GM12872 (cell line): Measurements from ENCODE around the gene KCNH6.

Experiments
- TF ChIP-seq, protein P1 (sequence below): IDR thresholded peaks from 3 replicates; pipeline ENCODE4 v1.5.1; 2011; ENCODE audit warnings: low read depth, mild to moderate bottlenecking, low read length, moderate library complexity; ENCODE audit not compliant: insufficient read depth

Gene KCNH6

DNA sequence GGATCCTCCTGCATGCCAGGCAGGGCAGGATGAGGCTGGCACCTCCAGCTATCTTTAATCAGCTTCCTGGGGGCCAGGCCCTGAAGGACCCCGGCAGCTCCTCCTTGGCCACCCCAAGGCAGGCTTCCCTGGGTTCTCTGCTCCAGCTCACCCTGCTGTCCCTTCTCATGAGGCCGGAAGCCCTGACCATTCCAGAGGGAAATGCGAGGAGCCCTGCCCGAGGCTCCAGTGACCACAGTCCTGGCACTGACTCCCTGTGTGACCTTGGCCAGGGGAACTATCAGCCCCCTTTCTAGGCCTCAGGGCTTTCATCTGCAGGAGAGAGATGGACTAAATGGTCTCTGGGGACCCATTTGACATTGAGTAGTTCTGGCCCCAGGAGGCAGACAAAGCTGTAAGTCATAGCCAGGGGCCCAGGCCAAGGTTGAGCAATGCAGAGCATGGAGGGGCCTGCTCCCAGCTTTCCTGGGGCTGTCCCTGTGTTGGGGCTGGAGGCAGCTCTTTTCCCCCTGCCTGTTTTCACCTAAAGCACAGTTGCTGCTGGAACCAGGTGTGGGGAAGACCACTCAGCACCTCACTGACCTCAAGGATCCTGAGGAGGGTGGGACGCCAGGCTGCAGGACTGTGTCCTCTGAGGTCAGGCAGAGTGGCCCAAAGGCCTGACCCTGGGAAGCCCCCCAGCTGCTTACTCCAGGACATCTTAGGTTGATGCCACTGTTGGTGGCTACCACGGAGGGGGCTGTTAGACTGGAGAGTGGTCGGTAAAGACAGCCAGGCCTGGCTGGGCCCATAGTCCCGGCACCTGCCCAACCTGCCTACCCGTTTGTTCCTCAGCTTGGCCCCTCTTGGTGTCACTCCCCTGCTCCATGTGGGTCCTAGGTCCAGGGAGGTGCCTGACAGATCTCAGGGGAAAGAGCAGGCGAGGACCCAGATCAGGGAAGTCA, 8.1 kb downstream of the KCNH6 start:
- TF ChIP-seq, protein P1, sequence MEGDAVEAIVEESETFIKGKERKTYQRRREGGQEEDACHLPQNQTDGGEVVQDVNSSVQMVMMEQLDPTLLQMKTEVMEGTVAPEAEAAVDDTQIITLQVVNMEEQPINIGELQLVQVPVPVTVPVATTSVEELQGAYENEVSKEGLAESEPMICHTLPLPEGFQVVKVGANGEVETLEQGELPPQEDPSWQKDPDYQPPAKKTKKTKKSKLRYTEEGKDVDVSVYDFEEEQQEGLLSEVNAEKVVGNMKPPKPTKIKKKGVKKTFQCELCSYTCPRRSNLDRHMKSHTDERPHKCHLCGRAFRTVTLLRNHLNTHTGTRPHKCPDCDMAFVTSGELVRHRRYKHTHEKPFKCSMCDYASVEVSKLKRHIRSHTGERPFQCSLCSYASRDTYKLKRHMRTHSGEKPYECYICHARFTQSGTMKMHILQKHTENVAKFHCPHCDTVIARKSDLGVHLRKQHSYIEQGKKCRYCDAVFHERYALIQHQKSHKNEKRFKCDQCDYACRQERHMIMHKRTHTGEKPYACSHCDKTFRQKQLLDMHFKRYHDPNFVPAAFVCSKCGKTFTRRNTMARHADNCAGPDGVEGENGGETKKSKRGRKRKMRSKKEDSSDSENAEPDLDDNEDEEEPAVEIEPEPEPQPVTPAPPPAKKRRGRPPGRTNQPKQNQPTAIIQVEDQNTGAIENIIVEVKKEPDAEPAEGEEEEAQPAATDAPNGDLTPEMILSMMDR: no peak

DNA sequence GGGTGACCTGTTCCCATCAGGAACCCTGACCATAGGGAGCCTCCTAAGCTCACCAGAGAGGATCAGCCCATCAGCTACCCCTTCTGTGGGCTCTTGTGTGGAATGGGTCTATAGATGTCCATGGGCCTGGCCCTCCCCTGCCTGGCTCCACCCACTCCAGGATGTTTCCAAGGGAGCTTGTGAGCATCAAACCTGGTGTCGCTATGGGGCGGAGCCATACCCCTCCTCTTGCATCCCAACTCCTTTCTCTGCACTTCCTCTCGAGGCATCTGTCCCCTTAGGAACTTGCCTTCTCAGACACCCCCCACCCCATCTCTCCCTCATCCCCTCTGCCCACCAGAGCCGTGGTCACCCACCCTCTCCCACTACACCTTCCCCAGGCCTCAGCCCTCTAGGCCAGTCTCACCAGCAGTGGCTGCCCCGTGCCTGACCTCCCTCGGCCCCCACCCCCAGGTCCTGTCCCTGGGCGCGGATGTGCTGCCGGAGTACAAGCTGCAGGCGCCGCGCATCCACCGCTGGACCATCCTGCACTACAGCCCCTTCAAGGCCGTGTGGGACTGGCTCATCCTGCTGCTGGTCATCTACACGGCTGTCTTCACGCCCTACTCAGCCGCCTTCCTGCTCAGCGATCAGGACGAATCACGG, 10.4 kb downstream of the KCNH6 start:
- TF ChIP-seq, protein P1: no peak

DNA sequence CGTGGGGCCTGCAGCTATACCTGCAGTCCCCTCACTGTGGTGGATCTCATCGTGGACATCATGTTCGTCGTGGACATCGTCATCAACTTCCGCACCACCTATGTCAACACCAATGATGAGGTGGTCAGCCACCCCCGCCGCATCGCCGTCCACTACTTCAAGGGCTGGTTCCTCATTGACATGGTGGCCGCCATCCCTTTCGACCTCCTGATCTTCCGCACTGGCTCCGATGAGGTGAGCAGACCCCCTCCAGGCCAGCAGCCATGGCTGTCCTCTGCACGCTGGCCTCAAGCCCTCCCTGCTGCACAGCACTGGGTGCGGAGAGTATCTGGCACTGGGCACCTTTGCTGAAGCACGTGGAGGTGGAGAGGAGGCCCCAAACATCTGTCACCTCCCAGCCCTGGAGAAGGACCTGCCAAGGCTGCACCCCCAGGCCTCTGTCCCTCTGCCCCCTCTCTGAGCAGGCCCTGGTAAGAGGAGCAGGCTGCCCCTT, 11.0 kb downstream of the KCNH6 start:
- TF ChIP-seq, protein P1: no peak

DNA sequence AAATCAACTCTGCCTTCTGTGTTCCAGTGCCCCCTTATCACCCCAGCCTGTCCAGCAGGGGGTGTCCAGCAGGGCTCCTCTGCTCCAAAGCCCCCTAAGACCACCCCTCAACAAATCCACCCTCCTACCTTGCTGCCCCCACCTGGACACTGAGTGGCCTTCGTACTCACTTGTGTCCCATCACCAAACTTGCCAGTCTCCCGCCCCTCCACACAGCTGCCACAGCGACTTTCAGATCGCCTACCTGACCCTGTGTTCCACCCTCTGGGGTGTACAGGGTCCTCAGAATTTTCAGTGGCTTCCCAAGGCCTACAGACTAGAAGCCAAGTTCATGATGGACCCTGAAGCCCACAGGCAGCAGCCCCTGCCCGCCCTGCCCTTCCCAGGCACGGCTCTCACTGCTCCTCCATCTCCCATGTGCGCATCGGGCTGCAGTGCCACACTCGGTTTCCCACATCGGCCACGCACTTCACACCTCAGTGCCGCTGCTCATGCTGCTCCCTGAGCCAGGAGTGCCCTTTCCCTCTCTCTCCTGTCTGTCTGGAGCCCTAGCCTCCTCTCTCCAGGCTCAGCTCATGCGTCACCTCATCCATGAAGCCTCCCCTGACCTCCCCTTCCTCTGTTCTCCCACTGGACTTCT, 11.8 kb downstream of the KCNH6 start:
- TF ChIP-seq, protein P1: no peak

DNA sequence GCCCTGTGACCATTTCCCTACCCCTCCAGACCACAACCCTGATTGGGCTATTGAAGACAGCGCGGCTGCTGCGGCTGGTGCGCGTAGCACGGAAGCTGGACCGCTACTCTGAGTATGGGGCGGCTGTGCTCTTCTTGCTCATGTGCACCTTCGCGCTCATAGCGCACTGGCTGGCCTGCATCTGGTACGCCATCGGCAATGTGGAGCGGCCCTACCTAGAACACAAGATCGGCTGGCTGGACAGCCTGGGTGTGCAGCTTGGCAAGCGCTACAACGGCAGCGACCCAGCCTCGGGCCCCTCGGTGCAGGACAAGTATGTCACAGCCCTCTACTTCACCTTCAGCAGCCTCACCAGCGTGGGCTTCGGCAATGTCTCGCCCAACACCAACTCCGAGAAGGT, 12.5 kb downstream of the KCNH6 start:
- TF ChIP-seq, protein P1: no peak

DNA sequence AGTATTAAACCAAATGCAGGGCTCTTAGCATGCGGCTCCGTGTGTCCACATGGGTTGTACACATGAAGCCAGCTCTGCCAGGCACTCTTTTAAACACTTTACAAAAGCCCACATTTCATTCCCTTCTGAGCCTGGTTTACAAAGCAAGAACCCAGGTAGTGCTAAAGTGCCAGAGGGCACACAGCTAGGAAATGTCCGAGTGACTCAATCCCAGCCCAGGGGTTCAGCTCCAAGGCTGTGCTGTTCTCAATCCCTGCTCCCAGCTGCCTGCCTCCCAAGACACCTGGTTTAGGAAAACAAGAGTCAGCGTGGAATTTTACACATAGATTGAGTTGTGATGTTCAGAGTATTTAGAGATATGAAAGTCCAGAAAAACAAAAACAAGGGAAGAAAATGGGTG, 13.8 kb downstream of the KCNH6 start:
- TF ChIP-seq, protein P1: no peak
